OCI-LY7 (cell line): ENCODE results near the gene NR1I2. TPM values are rescaled to one million over a fixed set of nuclear protein-coding genes. Genes with fewer than 3 reads are reported as not detected.

Experiments used
- Bru-seq: library from RNA; stranded (reverse); fragments of 400-500 nt; gene quantifications from one replicate; lab custom pipeline; 2021; lab: Mats Ljungman, UMichigan
- BruChase-seq, 2 experiments: library from RNA; stranded (reverse); fragments of 400-500 nt; gene quantifications; one replicate each; lab custom pipeline; 2021; lab: Mats Ljungman, UMichigan
- BruUV-seq: library from RNA; stranded (reverse); fragments of 400-500 nt; replicated peaks from 2 replicates; lab custom pipeline; 2021; lab: Mats Ljungman, UMichigan
- CTCF ChIA-PET: fragments of 300-600 bp; sonication (Branson Sonifier 250); formaldehyde crosslinking; loops from one replicate; lab custom pipeline; 2022; ENCODE audit warnings: antibody characterized with exemption; ENCODE audit not compliant: unreplicated experiment; lab: Charles Lee
- POLR2A ChIA-PET: fragments of 300-600 bp; sonication (Branson Sonifier 250); formaldehyde crosslinking; loops from one replicate; lab custom pipeline; 2022; ENCODE audit warnings: antibody characterized with exemption; lab: Charles Lee
- DNase-seq: peaks from one replicate; pipeline ENCODE4 v3.0.0-alpha.2; 2015; ENCODE audit warnings: low spot score
- H2AFZ ChIP-seq: fragments of 200-600 bp; sonication (generic), shearing (Covaris generic); 2 replicates; pipeline ENCODE4 v1.6.1; 2014; ENCODE audit warnings: mild to moderate bottlenecking, antibody characterized with exemption, low read length, moderate library complexity
- H3K27ac ChIP-seq: fragments of 200-600 bp; sonication (generic); 2 replicates; pipeline ENCODE4 v1.5.1; 2014; ENCODE audit warnings: mixed run types, low read depth, mild to moderate bottlenecking, moderate library complexity, low read length, inconsistent platforms; ENCODE audit not compliant: poor library complexity, severe bottlenecking
- H3K36me3 ChIP-seq: fragments of 200-600 bp; sonication (generic); 2 replicates; pipeline ENCODE4 v1.6.1; 2014; ENCODE audit warnings: mild to moderate bottlenecking, antibody characterized with exemption, low read length, moderate library complexity, mixed read lengths; ENCODE audit not compliant: insufficient read depth
- H3K4me1 ChIP-seq: fragments of 200-600 bp; sonication (generic); 2 replicates; pipeline ENCODE4 v1.5.1; 2014; ENCODE audit warnings: mild to moderate bottlenecking, low read length; ENCODE audit not compliant: insufficient read depth, poor library complexity, severe bottlenecking
- H3K4me2 ChIP-seq: fragments of 200-600 bp; sonication (generic); 2 replicates; pipeline ENCODE4 v1.6.1; 2014; ENCODE audit warnings: mild to moderate bottlenecking, low read length
- H3K4me3 ChIP-seq: fragments of 200-600 bp; sonication (generic); 2 replicates; pipeline ENCODE4 v1.5.1; 2014; ENCODE audit warnings: mild to moderate bottlenecking, low read depth, low read length; ENCODE audit not compliant: poor library complexity, severe bottlenecking
- H3K79me2 ChIP-seq: fragments of 200-600 bp; sonication (generic); 2 replicates; pipeline ENCODE4 v1.6.1; 2016; ENCODE audit warnings: low read depth, mild to moderate bottlenecking, low read length, moderate library complexity, mixed read lengths; ENCODE audit not compliant: insufficient read depth
- H3K9me2 ChIP-seq: fragments of 200-600 bp; sonication (generic); 2 replicates; pipeline ENCODE4 v1.6.1; 2016; ENCODE audit warnings: mild to moderate bottlenecking, low read length, mixed read lengths; ENCODE audit not compliant: insufficient read depth
- H3K9me3 ChIP-seq: fragments of 200-600 bp; sonication (generic); 2 replicates; pipeline ENCODE4 v1.6.1; 2014; ENCODE audit warnings: mild to moderate bottlenecking, mixed run types, low read length, mixed read lengths
- H4K20me1 ChIP-seq: fragments of 200-600 bp; sonication (generic); 2 replicates; pipeline ENCODE4 v1.6.1; 2014; ENCODE audit warnings: mild to moderate bottlenecking, antibody characterized with exemption, low read length, moderate library complexity, mixed read lengths; ENCODE audit not compliant: insufficient read depth
- EZH2phosphoT487 ChIP-seq: fragments of 200-600 bp; sonication (generic); IDR thresholded peaks from 2 replicates; pipeline ENCODE4 v1.6.1; 2018; ENCODE audit warnings: low read depth, borderline replicate concordance, mild to moderate bottlenecking, mixed run types, antibody characterized with exemption, low read length, moderate library complexity, mixed read lengths
- intact Hi-C: fragments of 100-400 bp; cut with micrococcal nuclease; formaldehyde crosslinking; loops from one replicate; pipeline ENCODE4 v1.10.0; 2022; ENCODE audit not compliant: unreplicated experiment
- long read RNA-seq: library from polyadenylated mRNA; stranded (forward); transcript quantifications from one replicate; pipeline ENCODE4 v2.0.0, GENCODE V29; 2022
- total RNA-seq, 2 experiments: library from RNA; depleted of rRNA in 1 of 2; stranded (reverse); fragments of >200 nt in 1 of 2; shearing (Covaris generic) in 1 of 2; gene quantifications; 2 replicates each; pipeline ENCODE4 v1.2.3, GENCODE V29; 2014 to 2022
- TF ChIP-seq, protein P1 (sequence below): fragments of 200-600 bp; sonication (generic); conservative IDR thresholded peaks from 2 replicates; pipeline ENCODE4 v1.5.1; 2014; ENCODE audit warnings: mild to moderate bottlenecking, antibody characterized with exemption, low read length, moderate library complexity, mixed read lengths

The NR1I2 gene
- total RNA-seq (2014; rRNA removed; shearing (Covaris generic)) (not detected in 2 replicates), total RNA-seq (2022) (not detected in 2 replicates), Bru-seq, nascent RNA (not detected), BruChase-seq, experiment 1, labeled RNA remaining after a 6-hour chase (not detected), BruChase-seq, experiment 2, labeled RNA remaining after a 2-hour chase (not detected)
- long read RNA-seq, result 0 reads

DNA sequence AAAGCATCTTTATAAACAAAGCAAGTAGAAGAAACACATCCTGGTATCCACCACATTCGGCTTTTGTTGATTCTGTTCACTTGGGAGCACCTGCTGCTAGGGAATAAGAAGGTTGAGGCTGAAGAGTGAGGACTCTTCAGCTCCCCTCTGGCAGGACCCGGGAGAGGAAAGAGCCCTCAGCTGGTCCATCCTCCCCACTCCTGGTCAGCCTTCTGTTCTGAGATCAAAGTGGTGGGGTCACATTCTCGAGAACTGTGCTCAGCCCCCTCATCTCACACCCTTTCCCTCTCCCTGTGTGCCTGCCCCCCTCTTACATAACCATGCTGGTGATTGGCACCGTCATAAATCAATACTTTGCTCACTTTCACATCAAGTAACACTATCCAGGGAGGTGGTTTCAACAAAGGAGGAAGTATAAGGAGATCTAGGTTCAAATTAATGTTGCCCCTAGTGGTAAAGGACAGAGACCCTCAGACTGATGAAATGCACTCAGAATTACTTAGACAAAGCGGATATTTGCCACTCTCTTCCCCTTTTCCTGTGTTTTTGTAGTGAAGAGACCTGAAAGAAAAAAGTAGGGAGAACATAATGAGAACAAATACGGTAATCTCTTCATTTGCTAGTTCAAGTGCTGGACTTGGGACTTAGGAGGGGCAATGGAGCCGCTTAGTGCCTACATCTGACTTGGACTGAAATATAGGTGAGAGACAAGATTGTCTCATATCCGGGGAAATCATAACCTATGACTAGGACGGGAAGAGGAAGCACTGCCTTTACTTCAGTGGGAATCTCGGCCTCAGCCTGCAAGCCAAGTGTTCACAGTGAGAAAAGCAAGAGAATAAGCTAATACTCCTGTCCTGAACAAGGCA lies at the start of gene NR1I2:
Gene NR1I2, plus strand, starts transcription at position 772 of the 869 bp plus-strand sequence.
- no peak for DNase-seq
- no peaks in the 10 kb centered on the region; the same call in 1 of the 2 replicates for H3K9me2 ChIP-seq
- no peak within 1 kb of the TSS for H3K4me3 ChIP-seq
- ChIA-PET CTCF (no interaction called here), POLR2A (no interaction called here)
- no peaks in the 10 kb centered on the region for H3K4me1 ChIP-seq
- no peak within 1 kb of the TSS for H3K27ac ChIP-seq
- H2AFZ ChIP-seq, result no peak within 1 kb of the TSS
- intact Hi-C loops, result no loop called here
- no peak within 1 kb of the TSS for H3K4me2 ChIP-seq
- H3K36me3 ChIP-seq, result no peaks in the 10 kb centered on the region
- no peak for TF ChIP-seq EZH2phosphoT487
- TF ChIP-seq, protein P1, sequence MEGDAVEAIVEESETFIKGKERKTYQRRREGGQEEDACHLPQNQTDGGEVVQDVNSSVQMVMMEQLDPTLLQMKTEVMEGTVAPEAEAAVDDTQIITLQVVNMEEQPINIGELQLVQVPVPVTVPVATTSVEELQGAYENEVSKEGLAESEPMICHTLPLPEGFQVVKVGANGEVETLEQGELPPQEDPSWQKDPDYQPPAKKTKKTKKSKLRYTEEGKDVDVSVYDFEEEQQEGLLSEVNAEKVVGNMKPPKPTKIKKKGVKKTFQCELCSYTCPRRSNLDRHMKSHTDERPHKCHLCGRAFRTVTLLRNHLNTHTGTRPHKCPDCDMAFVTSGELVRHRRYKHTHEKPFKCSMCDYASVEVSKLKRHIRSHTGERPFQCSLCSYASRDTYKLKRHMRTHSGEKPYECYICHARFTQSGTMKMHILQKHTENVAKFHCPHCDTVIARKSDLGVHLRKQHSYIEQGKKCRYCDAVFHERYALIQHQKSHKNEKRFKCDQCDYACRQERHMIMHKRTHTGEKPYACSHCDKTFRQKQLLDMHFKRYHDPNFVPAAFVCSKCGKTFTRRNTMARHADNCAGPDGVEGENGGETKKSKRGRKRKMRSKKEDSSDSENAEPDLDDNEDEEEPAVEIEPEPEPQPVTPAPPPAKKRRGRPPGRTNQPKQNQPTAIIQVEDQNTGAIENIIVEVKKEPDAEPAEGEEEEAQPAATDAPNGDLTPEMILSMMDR, result peak; percentile 49
- no peaks in the 10 kb centered on the region for H4K20me1 ChIP-seq
- no peaks in the 10 kb centered on the region for H3K79me2 ChIP-seq
- BruUV-seq, result no TSS peak
- no peaks in the 10 kb centered on the region for H3K9me3 ChIP-seq

DNA sequence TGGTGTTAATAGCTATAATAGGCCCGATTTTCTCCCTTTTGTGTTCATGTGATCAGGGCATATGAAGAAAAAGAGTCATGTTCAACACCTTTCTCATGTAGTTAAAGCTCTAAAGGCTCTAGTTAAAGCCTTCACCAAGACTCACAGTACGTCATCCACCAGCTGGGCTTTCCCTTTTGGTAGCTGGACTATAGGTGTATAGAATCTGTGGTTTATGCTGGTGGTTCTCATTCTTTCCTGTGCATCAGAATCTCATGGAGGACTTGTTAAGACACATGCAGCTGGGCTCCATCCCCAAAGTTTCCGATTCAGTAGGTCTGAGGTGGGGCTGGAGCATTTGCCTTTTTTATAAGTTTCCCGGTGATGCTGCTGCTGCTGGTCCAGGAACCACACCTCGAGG lies 48.1 kb upstream of the NR1I2 start:
- no peaks in the 10 kb centered on the region for H3K79me2 ChIP-seq
- CTCF ChIA-PET, result no interaction called here

More for the DNA sequence above, 48.1 kb upstream of the NR1I2 start:
- intact Hi-C loops, result no loop called here
- TF ChIP-seq, protein P1, result no peak
- no peak for TF ChIP-seq EZH2phosphoT487
- Histone ChIP-seq H3K4me3 (no peak overlapping the region), H3K36me3 (no peaks in the 10 kb centered on the region), H3K4me1 (peaks cover 4% of the 10 kb centered on the region), H3K4me2 (no peak overlapping the region), H3K27ac (no peak overlapping the region), H3K9me3 (no peaks in the 10 kb centered on the region), H4K20me1 (no peaks in the 10 kb centered on the region), H3K9me2 (no peaks in the 10 kb centered on the region), H2AFZ (no peak overlapping the region)
- POLR2A ChIA-PET, result interaction anchor here (0.6 kb wide), 1 partner anchor 46 kb away, joined by 6 read pairs; no protein-coding TSS in a partner anchor
- BruUV-seq, result no TSS peak
- no peak for DNase-seq
